ENCODE results near the gene AUTS2.

Gene AUTS2

DNA sequence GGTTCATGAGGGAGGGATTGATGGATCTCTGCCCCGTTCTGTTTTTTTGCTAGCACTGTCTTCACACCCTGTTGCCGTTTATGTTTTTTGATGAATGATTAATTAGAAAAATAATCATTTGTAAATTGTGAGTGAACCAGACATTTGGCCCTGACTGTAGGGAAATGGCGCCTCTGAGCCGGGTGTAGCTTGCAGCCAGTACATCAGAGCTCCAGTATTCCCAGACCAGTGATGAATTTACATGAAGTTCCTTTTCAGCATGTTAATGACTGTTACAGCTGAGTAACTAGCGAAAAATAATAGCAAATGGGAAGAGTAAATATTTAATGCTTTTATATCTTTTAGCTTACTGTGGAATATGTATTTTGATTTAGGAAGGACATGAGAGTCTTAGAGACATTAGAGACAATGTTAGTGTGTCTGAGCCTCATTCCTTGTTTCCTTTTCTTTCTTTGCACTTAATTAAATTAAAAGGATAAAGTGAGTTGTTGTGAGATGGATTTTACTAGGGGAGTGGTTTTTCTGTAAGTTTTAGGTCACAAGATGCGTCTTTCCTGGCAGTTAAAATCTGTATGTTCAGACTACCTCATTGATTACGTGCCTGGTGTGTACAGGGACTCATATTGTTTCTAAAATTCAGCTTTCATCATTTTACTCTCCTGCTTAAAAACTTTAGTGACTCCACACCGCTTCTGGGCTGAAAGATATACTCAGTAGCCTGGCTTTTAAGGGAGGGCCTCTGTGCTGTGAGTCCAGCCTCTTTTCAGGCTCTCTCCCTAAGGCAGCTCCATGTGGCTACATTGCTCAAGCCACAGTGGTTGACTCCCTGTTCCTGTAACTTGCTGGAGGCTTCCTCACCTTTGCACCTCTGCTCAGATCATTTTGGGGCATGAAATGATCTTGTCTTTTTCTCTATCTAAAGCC, 86.4 kb downstream of the AUTS2 start:
- FAIRE-seq = no peak

DNA sequence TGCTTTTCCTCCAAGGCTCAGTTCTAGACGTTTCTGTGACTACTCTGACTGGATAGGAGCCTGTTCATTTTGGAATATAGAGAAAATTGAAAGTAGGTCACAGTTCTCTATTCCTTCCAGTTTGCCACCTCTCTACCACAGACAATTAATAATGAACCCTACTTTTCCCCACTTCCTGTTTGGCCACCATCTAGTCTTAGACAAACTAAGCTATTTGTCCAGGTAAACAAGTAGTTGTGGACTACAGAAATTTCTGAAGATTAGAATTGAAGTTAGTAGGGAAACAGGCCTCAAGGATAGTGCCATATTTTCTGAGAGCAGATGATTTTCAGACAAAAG, 87.0 kb downstream of the AUTS2 start:
- DNase-seq (ENCODE audit: low spot score) = no peak
- FAIRE-seq = no peak

More for the DNA sequence above, 86.4 kb downstream of the AUTS2 start:
- DNase-seq (ENCODE audit: low spot score) = no peak

- DNase-seq (ENCODE audit: low spot score) = no peak
- no peak for FAIRE-seq
Observed at GRCh38 chr7:69686366-69686765, 88.1 kb downstream of the AUTS2 start.

DNA sequence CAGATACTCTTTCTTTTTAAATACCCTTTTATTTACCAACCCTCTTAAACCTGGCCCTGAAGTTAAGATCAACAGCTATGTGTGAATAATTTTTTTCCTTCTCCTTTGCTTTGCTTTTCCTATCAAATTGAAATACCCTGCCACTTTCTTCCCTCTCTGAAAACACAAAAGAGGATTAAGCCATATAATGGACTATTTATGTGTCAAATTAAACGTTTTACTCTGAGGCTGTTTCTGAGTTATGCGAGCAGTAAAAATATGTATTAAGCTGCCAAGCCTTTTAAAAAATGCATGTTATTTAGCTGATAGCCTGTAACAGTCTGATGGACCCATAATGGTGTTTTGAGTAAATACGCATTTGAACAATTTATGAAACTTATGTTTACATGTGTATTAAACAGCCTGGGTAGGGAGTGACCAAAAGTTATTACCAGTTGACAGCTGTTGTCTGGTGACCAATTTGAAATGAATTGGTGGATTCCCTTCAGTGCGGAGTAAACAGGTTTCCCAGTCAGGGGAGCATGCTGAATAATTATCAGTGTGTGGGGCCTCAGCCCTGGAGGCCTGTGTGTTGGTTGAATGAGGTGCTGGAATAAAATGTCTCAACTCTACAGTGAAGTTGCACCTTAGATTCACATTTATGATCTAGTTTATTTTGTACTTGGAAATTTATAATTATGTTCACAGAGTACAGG, 89.6 kb downstream of the AUTS2 start:
- DNase-seq (ENCODE audit: low spot score) (no peak), FAIRE-seq (no peak)

- DNase-seq (ENCODE audit: low spot score) (no peak), FAIRE-seq (no peak)
Observed at GRCh38 chr7:69690329-69690728, 92.1 kb downstream of the AUTS2 start.

DNA sequence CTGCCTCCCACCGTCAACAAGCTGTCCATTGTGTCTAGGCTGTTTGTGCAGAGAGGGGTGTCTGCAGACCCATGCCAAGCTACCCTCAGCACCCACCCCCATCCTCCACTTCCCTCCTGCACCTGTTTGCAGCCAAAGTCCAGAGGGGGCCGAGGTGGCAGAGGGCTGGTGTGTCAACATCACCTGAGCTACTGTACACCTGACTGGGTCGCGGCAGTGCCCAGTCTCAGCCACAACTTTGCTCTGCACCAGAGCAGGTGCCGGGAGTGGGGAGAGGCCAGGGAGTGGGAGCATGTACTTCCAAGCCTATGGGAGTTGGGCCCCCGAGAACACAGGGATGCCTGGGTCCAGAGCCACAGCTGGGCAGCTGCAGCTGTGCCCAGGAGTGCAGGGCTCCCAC, 93.1 kb downstream of the AUTS2 start:
- FAIRE-seq = no peak

DNA sequence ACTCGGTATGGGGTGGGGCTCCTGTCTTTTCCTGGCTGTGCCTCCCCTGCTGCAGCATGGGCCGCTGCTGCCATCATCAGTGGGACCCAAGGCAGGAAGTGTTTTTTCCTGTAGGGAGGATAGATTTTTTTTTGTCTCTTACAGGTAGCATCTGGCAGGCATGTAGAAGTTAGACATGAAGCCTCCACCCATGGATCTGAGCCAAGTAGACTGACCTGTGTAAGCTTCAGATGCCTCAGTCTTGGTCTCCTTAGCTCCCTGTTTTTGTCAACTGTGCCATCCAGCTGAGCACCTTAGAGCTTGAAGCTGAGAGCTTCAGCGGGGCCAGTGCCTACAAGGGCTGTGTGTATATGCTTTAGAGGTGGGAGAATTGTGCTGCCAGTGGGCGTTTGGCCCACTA, 93.5 kb downstream of the AUTS2 start:
- no peak for FAIRE-seq

More for the DNA sequence above, 93.1 kb downstream of the AUTS2 start:
- no peak for DNase-seq (ENCODE audit: low spot score)

DNA sequence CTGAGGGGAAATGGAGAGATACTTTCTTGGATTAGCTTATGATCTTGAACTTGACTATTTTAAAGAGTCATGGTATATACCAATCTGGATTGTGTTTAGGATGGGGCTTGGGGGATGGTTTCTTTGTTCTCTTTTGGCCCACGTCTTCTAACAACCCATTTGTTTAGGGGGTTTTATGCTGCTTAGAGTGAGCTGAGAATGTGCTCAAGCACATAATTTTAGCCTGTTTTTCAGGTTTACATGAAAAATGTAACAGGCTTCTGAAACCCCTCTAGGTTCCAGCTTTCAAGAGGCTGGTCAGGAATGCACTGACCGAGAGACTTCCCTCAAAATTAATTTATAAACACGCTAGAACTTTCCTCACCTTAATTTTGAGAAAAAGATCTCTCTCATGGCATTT, 94.3 kb downstream of the AUTS2 start:
- FAIRE-seq (no peak), DNase-seq (ENCODE audit: low spot score) (no peak)

More for the DNA sequence above, 93.5 kb downstream of the AUTS2 start:
- DNase-seq (ENCODE audit: low spot score) = no peak

- no peak for FAIRE-seq
- DNase-seq (ENCODE audit: low spot score) = no peak
Observed at GRCh38 chr7:69693042-69693441, 94.8 kb downstream of the AUTS2 start.

GRCh38 chr7:69696054-69696591, 97.8 kb downstream of the AUTS2 start:
- DNase-seq (ENCODE audit: low spot score) (no peak), FAIRE-seq (no peak)

GRCh38 chr7:69696686-69697685, 98.7 kb downstream of the AUTS2 start:
- DNase-seq (ENCODE audit: low spot score) = no peak
- FAIRE-seq = no peak

- no peak for DNase-seq (ENCODE audit: low spot score)
- FAIRE-seq = no peak
Observed at GRCh38 chr7:69698109-69698825, 100.0 kb downstream of the AUTS2 start.

- FAIRE-seq (no peak), DNase-seq (ENCODE audit: low spot score) (no peak)
Observed at GRCh38 chr7:69699931-69700330, 101.7 kb downstream of the AUTS2 start.

DNA sequence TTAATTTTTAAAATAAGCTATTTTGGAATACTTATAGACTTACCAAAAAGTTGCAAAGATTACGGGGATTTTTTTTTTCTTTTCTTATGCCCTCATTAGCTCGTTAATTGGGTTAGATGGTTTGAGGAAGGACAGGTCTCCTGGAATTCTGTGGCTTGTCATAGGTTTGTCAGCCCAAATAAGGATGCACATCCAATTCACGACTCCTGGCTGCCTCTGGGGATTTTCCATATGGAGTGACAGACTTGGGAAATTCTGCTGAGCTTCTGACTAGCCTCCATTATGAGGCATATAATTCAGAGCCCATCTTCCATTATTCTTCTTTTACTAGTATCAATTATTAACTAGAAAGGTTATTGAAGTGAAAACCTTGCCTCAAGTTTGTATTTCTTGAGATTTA, 102.1 kb downstream of the AUTS2 start:
- DNase-seq (ENCODE audit: low spot score) (no peak), FAIRE-seq (no peak)

GRCh38 chr7:69701288-69701687, 103.0 kb downstream of the AUTS2 start:
- no peak for FAIRE-seq
- no peak for DNase-seq (ENCODE audit: low spot score)

DNA sequence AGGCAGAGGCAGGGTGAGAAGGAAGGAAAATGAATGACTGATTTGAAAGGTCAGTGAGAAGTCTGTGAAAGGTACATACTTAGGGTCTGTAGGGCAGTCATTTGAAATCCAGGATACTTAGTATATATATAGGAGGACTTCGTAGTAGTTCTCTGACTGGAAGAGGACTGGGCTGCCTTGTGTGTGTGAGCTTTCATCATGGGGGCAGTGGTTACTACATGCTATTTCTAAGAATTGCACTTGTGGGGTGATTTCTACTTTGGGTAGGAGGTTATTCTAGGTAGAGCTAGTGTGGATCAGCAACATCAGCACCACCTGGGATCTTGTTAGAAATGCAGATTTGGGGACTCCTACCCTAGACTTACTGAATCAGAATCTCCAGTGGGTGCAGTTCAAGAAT, 104.1 kb downstream of the AUTS2 start:
- FAIRE-seq = no peak
- DNase-seq (ENCODE audit: low spot score) = no peak

DNA sequence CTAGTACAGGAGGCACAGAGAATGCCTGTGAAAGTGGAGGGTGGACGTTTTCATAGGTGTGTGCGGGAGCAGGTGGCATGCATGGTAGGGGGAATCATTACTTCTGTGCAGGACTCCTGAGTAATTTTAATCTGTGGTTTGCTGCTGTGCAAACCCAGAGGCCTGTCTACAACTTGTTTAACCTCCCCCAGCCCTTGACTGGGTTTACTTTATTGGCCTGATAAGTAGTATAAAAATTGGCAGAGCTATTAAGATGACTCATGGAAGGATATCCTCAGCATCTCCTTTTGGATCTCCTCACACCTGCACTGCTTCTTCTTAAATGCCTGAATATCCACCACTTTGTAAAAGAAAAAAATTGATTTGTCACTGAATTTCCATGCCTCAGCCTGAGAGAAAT, 104.8 kb downstream of the AUTS2 start:
- FAIRE-seq = no peak
- DNase-seq (ENCODE audit: low spot score) = no peak

GRCh38 chr7:69706070-69706469, 107.8 kb downstream of the AUTS2 start:
- DNase-seq (ENCODE audit: low spot score) (no peak), FAIRE-seq (no peak)

GRCh38 chr7:69708857-69709256, 110.6 kb downstream of the AUTS2 start:
- FAIRE-seq (no peak), DNase-seq (ENCODE audit: low spot score) (no peak)

- no peak for DNase-seq (ENCODE audit: low spot score)
- FAIRE-seq = no peak
Observed at GRCh38 chr7:69710768-69711438, 112.6 kb downstream of the AUTS2 start.
